HUES64 (cell line): ENCODE measurements around the gene HEBP1.

Source experiments
- H3K27ac ChIP-seq: 2 replicates; pipeline ENCODE4 v1.7.0; 2013; ENCODE audit warnings: low read depth, low read length, inconsistent platforms
- H3K27me3 ChIP-seq: 2 replicates; pipeline ENCODE4 v1.6.1; 2013; ENCODE audit warnings: mild to moderate bottlenecking, low read length; ENCODE audit not compliant: insufficient read depth
- H3K36me3 ChIP-seq: 2 replicates; pipeline ENCODE4 v1.6.1; 2013; ENCODE audit warnings: mild to moderate bottlenecking, low read length; ENCODE audit not compliant: insufficient read depth
- H3K4me1 ChIP-seq: 2 replicates; pipeline ENCODE4 v1.6.1; 2013; ENCODE audit warnings: mild to moderate bottlenecking, low read length, moderate library complexity; ENCODE audit not compliant: insufficient read depth
- H3K4me3 ChIP-seq: 2 replicates; pipeline ENCODE4 v1.5.1; 2013; ENCODE audit warnings: mild to moderate bottlenecking, low read length, moderate library complexity
- H3K9ac ChIP-seq: 2 replicates; pipeline ENCODE4 v1.6.1; 2013; ENCODE audit warnings: mild to moderate bottlenecking, low read depth, low read length
- H3K9me3 ChIP-seq: 2 replicates; pipeline ENCODE4 v1.6.1; 2013; ENCODE audit warnings: low read depth, low read length; ENCODE audit not compliant: insufficient read depth
- WGBS: fragments of 150-250, 120-280 bp; methylation state at CpG from one replicate; pipeline ENCODE4 v1.1.7; 2013; ENCODE audit warnings: missing lambda C conversion rate; 5-methylcytosine and 5-hydroxymethylcytosine counted together

The HEBP1 gene

GRCh38 chr12:12951504-12951903 is 48.6 kb downstream of the HEBP1 start:
- Histone ChIP-seq H3K9ac (no peak overlapping the region), H3K4me1 (no peaks in the 10 kb centered on the region; the same call in 1 of the 2 replicates), H3K27me3 (no peaks in the 10 kb centered on the region), H3K9me3 (no peaks in the 10 kb centered on the region), H3K4me3 (no peak overlapping the region), H3K27ac (no peak overlapping the region), H3K36me3 (peaks cover 12% of the 10 kb centered on the region; the same call in 1 of the 2 replicates)
- WGBS = 100% methylated on average over 1 of the region's 1 CpG

GRCh38 chr12:12947902-12948301 is 52.2 kb downstream of the HEBP1 start:
- 97% methylated on average over 4 of the region's 4 CpGs for WGBS

GRCh38 chr12:12946686-12947355 is 53.2 kb downstream of the HEBP1 start:
- no peaks in the 10 kb centered on the region for H3K27me3 ChIP-seq
- H3K4me1 ChIP-seq = no peaks in the 10 kb centered on the region
- no peak overlapping the region for H3K9ac ChIP-seq
- no peak overlapping the region for H3K4me3 ChIP-seq
- no peak overlapping the region for H3K27ac ChIP-seq
- 99% methylated on average over 6 of the region's 7 CpGs for WGBS
- no peaks in the 10 kb centered on the region for H3K9me3 ChIP-seq
- peaks cover 12% of the 10 kb centered on the region; the same call in 1 of the 2 replicates for H3K36me3 ChIP-seq

More at GRCh38 chr12:12947902-12948301, 52.2 kb downstream of the HEBP1 start:
- Histone ChIP-seq H3K4me3 (no peak overlapping the region), H3K4me1 (no peaks in the 10 kb centered on the region), H3K9ac (no peak overlapping the region), H3K27ac (no peak overlapping the region), H3K9me3 (no peaks in the 10 kb centered on the region), H3K27me3 (no peaks in the 10 kb centered on the region), H3K36me3 (peaks cover 12% of the 10 kb centered on the region; the same call in 1 of the 2 replicates)

- H3K27me3 ChIP-seq = no peaks in the 10 kb centered on the region
- no peak overlapping the region for H3K9ac ChIP-seq
- no peaks in the 10 kb centered on the region for H3K4me1 ChIP-seq
- H3K36me3 ChIP-seq = peaks cover 12% of the 10 kb centered on the region; the same call in 1 of the 2 replicates
- no peak overlapping the region for H3K4me3 ChIP-seq
- no peaks in the 10 kb centered on the region for H3K9me3 ChIP-seq
- H3K27ac ChIP-seq = no peak overlapping the region
Measured at GRCh38 chr12:12945591-12945990, 54.5 kb downstream of the HEBP1 start.

GRCh38 chr12:12943586-12944260 is 56.3 kb downstream of the HEBP1 start:
- no peak overlapping the region for H3K9ac ChIP-seq
- H3K4me1 ChIP-seq = no peaks in the 10 kb centered on the region
- H3K9me3 ChIP-seq = no peaks in the 10 kb centered on the region
- H3K27ac ChIP-seq = no peak overlapping the region
- no peak overlapping the region for H3K4me3 ChIP-seq
- no peaks in the 10 kb centered on the region for H3K27me3 ChIP-seq
- WGBS = 93% methylated on average over 8 of the region's 8 CpGs
- H3K36me3 ChIP-seq = 0 out of 2 replicates have a peak, but pooled peaks cover 6% of the 10 kb centered on the region

- no peak overlapping the region for H3K4me3 ChIP-seq
- H3K27ac ChIP-seq = no peak overlapping the region
- no peaks in the 10 kb centered on the region for H3K9me3 ChIP-seq
- H3K27me3 ChIP-seq = no peaks in the 10 kb centered on the region
- no peak overlapping the region for H3K9ac ChIP-seq
- H3K4me1 ChIP-seq = no peaks in the 10 kb centered on the region
- 0 out of 2 replicates have a peak, but pooled peaks cover 3% of the 10 kb centered on the region for H3K36me3 ChIP-seq
- WGBS = 92% methylated on average over 10 of the region's 10 CpGs
Measured at GRCh38 chr12:12941450-12942350, 58.4 kb downstream of the HEBP1 start.

- Histone ChIP-seq H3K4me1 (no peaks in the 10 kb centered on the region), H3K9ac (no peak overlapping the region), H3K36me3 (0 out of 2 replicates have a peak, but pooled peaks cover 3% of the 10 kb centered on the region), H3K4me3 (no peak overlapping the region), H3K27me3 (no peaks in the 10 kb centered on the region), H3K27ac (no peak overlapping the region), H3K9me3 (no peaks in the 10 kb centered on the region)
- 91% methylated on average over 1 of the region's 1 CpG for WGBS
Measured at GRCh38 chr12:12939888-12940287, 60.2 kb downstream of the HEBP1 start.

GRCh38 chr12:12938541-12938940 is 61.5 kb downstream of the HEBP1 start:
- H3K9me3 ChIP-seq = no peaks in the 10 kb centered on the region
- H3K4me1 ChIP-seq = no peaks in the 10 kb centered on the region; the same call in 1 of the 2 replicates
- no peak overlapping the region for H3K27ac ChIP-seq
- no peak overlapping the region for H3K9ac ChIP-seq
- 0 out of 2 replicates have a peak, but pooled peaks cover 3% of the 10 kb centered on the region for H3K36me3 ChIP-seq
- WGBS = 90% methylated on average over 5 of the region's 5 CpGs
- H3K4me3 ChIP-seq = no peak overlapping the region
- no peaks in the 10 kb centered on the region for H3K27me3 ChIP-seq

GRCh38 chr12:12936983-12937491 is 63.0 kb downstream of the HEBP1 start:
- H3K9me3 ChIP-seq = no peaks in the 10 kb centered on the region
- WGBS = 98% methylated on average over 11 of the region's 11 CpGs

GRCh38 chr12:12934556-12934955 is 65.5 kb downstream of the HEBP1 start:
- 82% methylated on average over 8 of the region's 8 CpGs for WGBS

More at GRCh38 chr12:12936983-12937491, 63.0 kb downstream of the HEBP1 start:
- no peak overlapping the region for H3K4me3 ChIP-seq
- no peak overlapping the region for H3K9ac ChIP-seq
- H3K27me3 ChIP-seq = no peaks in the 10 kb centered on the region
- no peak overlapping the region for H3K27ac ChIP-seq
- 0 out of 2 replicates have a peak, but pooled peaks cover 3% of the 10 kb centered on the region for H3K36me3 ChIP-seq
- no peaks in the 10 kb centered on the region; the same call in 1 of the 2 replicates for H3K4me1 ChIP-seq

More at GRCh38 chr12:12934556-12934955, 65.5 kb downstream of the HEBP1 start:
- Histone ChIP-seq H3K27ac (no peak overlapping the region), H3K27me3 (no peaks in the 10 kb centered on the region), H3K36me3 (0 out of 2 replicates have a peak, but pooled peaks cover 9% of the 10 kb centered on the region), H3K9me3 (no peaks in the 10 kb centered on the region), H3K4me3 (no peak overlapping the region), H3K9ac (no peak overlapping the region), H3K4me1 (no peaks in the 10 kb centered on the region; the same call in 1 of the 2 replicates)
